ENCODE results near the gene ZRANB1. TPM values are rescaled to one million over a fixed set of nuclear protein-coding genes. Genes with fewer than 3 reads are reported as not detected.
A peak's percentile ranks its signal among the peaks of the same experiment; 100 is the strongest.

Gene ZRANB1
- total RNA-seq, 4 donors from 2014 or later: 14.9 to 55.3 (median 28.3) TPM

- TF ChIP-seq CTCF (IDR thresholded peaks at IDR 0.05) (peak; percentile 58 to 83 (median 76)), POLR2A (IDR thresholded peaks at IDR 0.05) (no peak)
- DNase-seq: peak; percentile 79 to 82
- Histone ChIP-seq H3K27me3 (no peaks in the 10 kb centered on the region), H3K36me3 (no peaks in the 10 kb centered on the region), H3K4me1 (no peaks in the 10 kb centered on the region), H3K4me3 (no peak overlapping the region), H3K27ac (peak overlapping the region; percentile 20 to 21), H3K9me3 (no peaks in the 10 kb centered on the region)
- intact Hi-C loops (cut with DNase I; ENCODE audit: low total_unique reads): no loop called here
Measured at GRCh38 chr10:124992462-124993344, 50.8 kb downstream of the ZRANB1 start.

GRCh38 chr10:124993345-124993708 lies 51.4 kb downstream of the ZRANB1 start:
- H3K27me3 ChIP-seq: no peaks in the 10 kb centered on the region
- H3K36me3 ChIP-seq: no peaks in the 10 kb centered on the region
- no peak for DNase-seq
- TF ChIP-seq CTCF (IDR thresholded peaks at IDR 0.05) (no peak), POLR2A (IDR thresholded peaks at IDR 0.05) (no peak)
- H3K4me3 ChIP-seq: no peak overlapping the region
- no peaks in the 10 kb centered on the region for H3K4me1 ChIP-seq
- intact Hi-C loops (cut with DNase I; ENCODE audit: low total_unique reads): no loop called here
- no peaks in the 10 kb centered on the region for H3K9me3 ChIP-seq
- H3K27ac ChIP-seq: peak overlapping the region in 1 of 2 donors; percentile 20

- no peak for DNase-seq
Measured at GRCh38 chr10:124993736-124994451, 52.0 kb downstream of the ZRANB1 start.

GRCh38 chr10:124994573-124995473 lies 52.9 kb downstream of the ZRANB1 start:
- intact Hi-C loops (cut with DNase I; ENCODE audit: low total_unique reads): no loop called here
- no peak for DNase-seq
- no peak for TF ChIP-seq CTCF (IDR thresholded peaks at IDR 0.05)

More at GRCh38 chr10:124993736-124994451, 52.0 kb downstream of the ZRANB1 start:
- H3K27ac ChIP-seq: peak overlapping the region in 1 of 2 donors; percentile 20
- no peak for TF ChIP-seq CTCF (IDR thresholded peaks at IDR 0.05)
- no peak for TF ChIP-seq POLR2A (IDR thresholded peaks at IDR 0.05)
- H3K27me3 ChIP-seq: no peaks in the 10 kb centered on the region
- H3K36me3 ChIP-seq: no peaks in the 10 kb centered on the region
- no peaks in the 10 kb centered on the region for H3K9me3 ChIP-seq
- H3K4me3 ChIP-seq: no peak overlapping the region
- peaks cover 0 to 2% of the 10 kb centered on the region in 2 donors for H3K4me1 ChIP-seq
- intact Hi-C loops (cut with DNase I; ENCODE audit: low total_unique reads): no loop called here

More at GRCh38 chr10:124994573-124995473, 52.9 kb downstream of the ZRANB1 start:
- Histone ChIP-seq H3K4me3 (no peak overlapping the region), H3K4me1 (peaks cover under 1 to 11% of the 10 kb centered on the region in 2 donors), H3K27ac (no peak overlapping the region), H3K27me3 (no peaks in the 10 kb centered on the region), H3K9me3 (no peaks in the 10 kb centered on the region), H3K36me3 (no peaks in the 10 kb centered on the region)

All from uterus (tissue), 4 donors.